ENCODE data around the gene RP9. TPM values are rescaled to one million over a fixed set of nuclear protein-coding genes. Genes with fewer than 3 reads are reported as not detected.

RP9 gene
- total and polyA plus RNA-seq, 12 donors = 4.2 to 23.0 (median 12.1) TPM

DNA sequence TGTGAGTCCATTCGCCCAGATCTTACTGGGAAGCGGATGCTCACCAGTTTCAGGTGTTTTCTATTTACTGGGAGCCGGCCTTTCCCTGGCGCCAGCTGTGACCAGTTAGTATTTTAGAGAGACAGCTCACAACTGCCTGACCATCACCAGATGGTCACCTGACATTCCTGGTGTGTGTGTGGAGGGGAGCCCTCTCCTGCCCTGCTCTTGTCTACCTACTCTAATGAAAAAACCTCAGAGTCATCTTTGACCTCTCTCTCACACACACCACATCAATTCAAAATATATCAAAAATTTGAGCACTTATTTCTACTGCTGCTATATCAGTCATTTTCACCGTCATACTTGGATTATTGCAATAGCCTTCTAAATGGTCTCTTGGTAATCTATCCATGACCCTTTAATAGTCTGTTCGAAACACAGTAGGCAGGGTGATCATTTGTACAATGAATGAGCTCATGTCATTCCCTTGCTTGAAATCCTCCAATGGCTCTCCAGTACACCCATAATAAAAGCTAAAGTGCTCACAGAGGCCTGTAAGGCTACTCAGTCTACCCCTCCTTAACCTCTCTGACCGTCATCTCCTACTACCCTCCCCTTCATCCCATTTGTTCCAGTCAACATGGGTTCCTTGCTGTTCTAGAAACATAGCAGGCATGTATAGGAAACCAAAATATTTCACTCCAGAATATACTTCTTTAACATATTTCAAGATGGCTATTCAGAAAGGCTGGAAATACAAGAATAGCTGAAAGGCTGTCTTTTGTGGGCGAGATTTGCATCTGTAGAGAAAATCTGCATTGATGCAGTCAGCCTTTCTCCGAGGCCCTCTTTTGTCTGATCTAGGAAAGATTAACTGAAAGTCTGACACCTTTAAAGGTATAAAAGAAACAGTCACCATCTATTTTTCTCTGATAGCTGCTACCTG lies 29.2 kb downstream of the RP9 start:
- Histone ChIP-seq H3K27ac (no peak overlapping the region), H3K4me3 (no peak overlapping the region), H3K9me3 (replicated peaks in 1 of 3) (no peaks in the 10 kb centered on the region), H3K4me1 (replicated peaks in 1 of 2) (no peaks in the 10 kb centered on the region), H3K36me3 (replicated peaks in 1 of 2) (no peaks in the 10 kb centered on the region), H3K27me3 (no peaks in the 10 kb centered on the region)
- intact Hi-C loops (cut with DNase I) = no loop called here
- TF ChIP-seq POLR2A (IDR thresholded peaks at IDR 0.05) = no peak
- TF ChIP-seq, protein P1, sequence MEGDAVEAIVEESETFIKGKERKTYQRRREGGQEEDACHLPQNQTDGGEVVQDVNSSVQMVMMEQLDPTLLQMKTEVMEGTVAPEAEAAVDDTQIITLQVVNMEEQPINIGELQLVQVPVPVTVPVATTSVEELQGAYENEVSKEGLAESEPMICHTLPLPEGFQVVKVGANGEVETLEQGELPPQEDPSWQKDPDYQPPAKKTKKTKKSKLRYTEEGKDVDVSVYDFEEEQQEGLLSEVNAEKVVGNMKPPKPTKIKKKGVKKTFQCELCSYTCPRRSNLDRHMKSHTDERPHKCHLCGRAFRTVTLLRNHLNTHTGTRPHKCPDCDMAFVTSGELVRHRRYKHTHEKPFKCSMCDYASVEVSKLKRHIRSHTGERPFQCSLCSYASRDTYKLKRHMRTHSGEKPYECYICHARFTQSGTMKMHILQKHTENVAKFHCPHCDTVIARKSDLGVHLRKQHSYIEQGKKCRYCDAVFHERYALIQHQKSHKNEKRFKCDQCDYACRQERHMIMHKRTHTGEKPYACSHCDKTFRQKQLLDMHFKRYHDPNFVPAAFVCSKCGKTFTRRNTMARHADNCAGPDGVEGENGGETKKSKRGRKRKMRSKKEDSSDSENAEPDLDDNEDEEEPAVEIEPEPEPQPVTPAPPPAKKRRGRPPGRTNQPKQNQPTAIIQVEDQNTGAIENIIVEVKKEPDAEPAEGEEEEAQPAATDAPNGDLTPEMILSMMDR (IDR thresholded peaks at IDR 0.05) = no peak
- no peak for DNase-seq
- 81 to 88% (median 86%) methylated on average over 9 of the region's 9 CpGs for WGBS, 4 donors

DNA sequence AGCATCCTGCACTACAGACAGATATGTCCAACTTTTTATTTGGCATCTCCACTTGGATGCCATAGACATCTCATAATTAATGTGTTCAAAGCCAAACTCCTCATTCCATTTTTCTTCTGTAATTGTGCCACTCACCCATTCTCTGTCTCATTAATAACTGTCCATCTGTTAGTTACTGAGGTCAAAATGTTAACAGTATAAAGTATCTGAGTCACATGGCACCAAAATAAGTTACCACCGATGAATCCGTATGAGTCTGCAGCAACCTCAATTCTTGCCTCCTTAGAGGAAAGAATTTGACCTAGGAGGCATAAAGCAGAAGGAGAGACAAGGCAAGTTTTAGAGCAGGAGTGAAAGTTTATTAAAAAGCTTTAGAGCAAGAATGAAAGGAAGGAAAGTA lies 30.1 kb downstream of the RP9 start:
- WGBS, 4 donors = 75 to 81% (median 78%) methylated on average over 2 of the region's 2 CpGs
- H3K27ac ChIP-seq = no peak overlapping the region
- H3K4me3 ChIP-seq = no peak overlapping the region
- no peaks in the 10 kb centered on the region for H3K9me3 ChIP-seq (replicated peaks in 1 of 3)
- H3K36me3 ChIP-seq (replicated peaks in 1 of 2) = no peaks in the 10 kb centered on the region
- H3K27me3 ChIP-seq = no peaks in the 10 kb centered on the region
- TF ChIP-seq POLR2A (IDR thresholded peaks at IDR 0.05) = no peak
- TF ChIP-seq, protein P1 (IDR thresholded peaks at IDR 0.05) = no peak
- intact Hi-C loops (cut with DNase I) = no loop called here
- H3K4me1 ChIP-seq (replicated peaks in 1 of 2) = no peaks in the 10 kb centered on the region
- no peak for DNase-seq

GRCh38 chr7:33076737-33077136 lies 32.5 kb downstream of the RP9 start:
- Histone ChIP-seq H3K4me1 (replicated peaks in 1 of 2) (peaks cover 0 to 4% of the 10 kb centered on the region in 2 donors), H3K27ac (no peak overlapping the region), H3K9me3 (replicated peaks in 1 of 3) (no peaks in the 10 kb centered on the region), H3K4me3 (no peak overlapping the region), H3K27me3 (no peaks in the 10 kb centered on the region), H3K36me3 (replicated peaks in 1 of 2) (no peaks in the 10 kb centered on the region)
- 64 to 75% (median 66%) methylated on average over 3 of the region's 3 CpGs for WGBS, 4 donors
- TF ChIP-seq POLR2A (IDR thresholded peaks at IDR 0.05) = no peak
- TF ChIP-seq, protein P1 (IDR thresholded peaks at IDR 0.05) = no peak
- DNase-seq = no peak
- intact Hi-C loops (cut with DNase I) = no loop called here

- Histone ChIP-seq H3K9me3 (replicated peaks in 1 of 3) (no peaks in the 10 kb centered on the region), H3K36me3 (replicated peaks in 1 of 2) (no peaks in the 10 kb centered on the region), H3K4me3 (no peak overlapping the region), H3K27me3 (no peaks in the 10 kb centered on the region), H3K27ac (no peak overlapping the region), H3K4me1 (replicated peaks in 1 of 2) (peaks cover 0 to 4% of the 10 kb centered on the region in 2 donors)
- intact Hi-C loops (cut with DNase I) = no loop called here
- TF ChIP-seq, protein P1 (IDR thresholded peaks at IDR 0.05) = no peak
- no peak for TF ChIP-seq POLR2A (IDR thresholded peaks at IDR 0.05)
- 72 to 80% (median 77%) methylated on average over 3 of the region's 3 CpGs for WGBS, 4 donors
- no peak for DNase-seq
These were observed 33.2 kb downstream of the RP9 start for GRCh38 chr7:33075818-33076518.

Data from adrenal gland (tissue), 12 donors.